GM23338 (cell line): Measurements from ENCODE around the gene ZNF775. TPM values are rescaled to one million over a fixed set of nuclear protein-coding genes. Genes with fewer than 3 reads are reported as not detected.

Experiments used
- ATAC-seq: fragments of 200-7000 bp; cut with Tn5 transposase; 3 replicates; pipeline ENCODE4 v1.9.1; 2020
- DNase-seq: peaks from one replicate; pipeline ENCODE4 v3.0.0-alpha.2; 2015; ENCODE audit warnings: low spot score
- H2AFZ ChIP-seq: fragments of 200-600 bp; sonication (generic); 2 replicates; pipeline ENCODE4 v1.8.0; 2016; ENCODE audit warnings: antibody characterized with exemption, mild to moderate bottlenecking, moderate library complexity
- H3F3A ChIP-seq: fragments of 200-600 bp; sonication (generic); replicated peaks from 2 replicates; pipeline ENCODE4 v1.8.0; 2017; ENCODE audit warnings: antibody characterized with exemption, mixed run types, low read depth
- H3K27ac ChIP-seq: fragments of 200-600 bp; sonication (generic); 2 replicates; pipeline ENCODE4 v1.6.1; 2016; ENCODE audit warnings: low read depth
- H3K27me3 ChIP-seq: fragments of 200-600 bp; sonication (generic); 2 replicates; pipeline ENCODE4 v1.8.0; 2016; ENCODE audit warnings: mild to moderate bottlenecking, mixed run types, moderate library complexity; ENCODE audit not compliant: insufficient read depth
- H3K36me3 ChIP-seq: fragments of 200-600 bp; sonication (generic); 2 replicates; pipeline ENCODE4 v1.8.0; 2016; ENCODE audit warnings: mild to moderate bottlenecking; ENCODE audit not compliant: insufficient read depth
- H3K4me1 ChIP-seq: fragments of 200-600 bp; sonication (generic); 2 replicates; pipeline ENCODE4 v1.8.0; 2016; ENCODE audit warnings: mild to moderate bottlenecking, moderate library complexity; ENCODE audit not compliant: insufficient read depth
- H3K4me2 ChIP-seq: fragments of 200-600 bp; sonication (generic); 2 replicates; pipeline ENCODE4 v1.7.1; 2017; ENCODE audit warnings: mixed run types
- H3K4me3 ChIP-seq: fragments of 200-600 bp; sonication (generic); 2 replicates; pipeline ENCODE4 v1.6.1; 2016; ENCODE audit warnings: mixed run types
- H3K79me2 ChIP-seq: fragments of 200-600 bp; sonication (generic); replicated peaks from 2 replicates; pipeline ENCODE4 v1.8.0; 2017; ENCODE audit warnings: mild to moderate bottlenecking; ENCODE audit not compliant: insufficient read depth
- H3K9me2 ChIP-seq: fragments of 200-600 bp; sonication (generic); 2 replicates; pipeline ENCODE4 v1.8.0; 2017; ENCODE audit not compliant: insufficient read depth
- H4K20me1 ChIP-seq: fragments of 200-600 bp; sonication (generic); replicated peaks from 2 replicates; pipeline ENCODE4 v1.8.0; 2017; ENCODE audit warnings: mild to moderate bottlenecking; ENCODE audit not compliant: insufficient read depth
- H3K27ac Mint-ChIP-seq: 2 replicates; pipeline ENCODE4 v1.8.0; 2020; ENCODE audit warnings: inconsistent platforms, mild to moderate bottlenecking, moderate library complexity, mixed read lengths
- H3K27me3 Mint-ChIP-seq: 3 replicates; pipeline ENCODE4 v1.8.0; 2022; ENCODE audit warnings: low read depth, mild to moderate bottlenecking, moderate library complexity, mixed read lengths, inconsistent platforms; ENCODE audit not compliant: insufficient read depth, poor library complexity
- H3K36me3 Mint-ChIP-seq: 3 replicates; pipeline ENCODE4 v1.8.0; 2021; ENCODE audit warnings: low read depth, mild to moderate bottlenecking, inconsistent platforms, moderate library complexity, mixed read lengths
- H3K4me1 Mint-ChIP-seq: 3 replicates; pipeline ENCODE4 v1.8.0; 2020; ENCODE audit warnings: mild to moderate bottlenecking, inconsistent platforms, mixed read lengths
- H3K4me3 Mint-ChIP-seq: 3 replicates; pipeline ENCODE4 v1.8.0; 2021; ENCODE audit warnings: moderate library complexity, mild to moderate bottlenecking, inconsistent platforms, mixed read lengths
- H3K9me3 Mint-ChIP-seq: 3 replicates; pipeline ENCODE4 v1.8.0; 2020; ENCODE audit warnings: moderate library complexity, mild to moderate bottlenecking, inconsistent platforms, mixed read lengths
- CREB1 ChIP-seq: fragments of 250-450 bp; sonication (Bioruptor Pico); IDR thresholded peaks from 2 replicates; pipeline ENCODE4 v1.5.0; 2020; ENCODE audit warnings: low read depth, mild to moderate bottlenecking, moderate library complexity
- EZH2 ChIP-seq: fragments of 200-600 bp; sonication (generic); IDR thresholded peaks from one replicate; pipeline ENCODE4 v1.8.0; 2017; ENCODE audit warnings: antibody characterized with exemption, mild to moderate bottlenecking, low read depth; ENCODE audit not compliant: unreplicated experiment
- EZH2phosphoT487 ChIP-seq: fragments of 200-600 bp; sonication (generic); IDR thresholded peaks from one replicate; pipeline ENCODE4 v1.8.1; 2018; ENCODE audit warnings: antibody characterized with exemption; ENCODE audit not compliant: unreplicated experiment
- JUNB ChIP-seq: IDR thresholded peaks from one replicate; pipeline ENCODE4 v1.6.1; 2016; ENCODE audit warnings: antibody characterized with exemption; ENCODE audit not compliant: unreplicated experiment
- NANOG ChIP-seq: IDR thresholded peaks from 2 replicates; pipeline ENCODE4 v1.6.1; 2016; ENCODE audit warnings: antibody characterized with exemption, borderline replicate concordance
- POLR2AphosphoS5 ChIP-seq: IDR thresholded peaks from 2 replicates; pipeline ENCODE4 v1.6.1; 2016; ENCODE audit warnings: antibody characterized with exemption, low read depth
- STAT1 ChIP-seq: IDR thresholded peaks from one replicate; pipeline ENCODE4 v1.6.1; 2016; ENCODE audit warnings: antibody characterized with exemption; ENCODE audit not compliant: unreplicated experiment
- ZNF114 ChIP-seq: fragments of 250-450 bp; sonication (Bioruptor Pico); IDR thresholded peaks from 2 replicates; pipeline ENCODE4 v1.5.0; 2020; ENCODE audit warnings: mild to moderate bottlenecking, moderate library complexity
- ZNF331 ChIP-seq: fragments of 250-450 bp; sonication (Bioruptor Pico); IDR thresholded peaks from 2 replicates; pipeline ENCODE4 v1.5.0; 2020; ENCODE audit warnings: low read depth, mild to moderate bottlenecking, moderate library complexity
- polyA plus RNA-seq: library from polyadenylated mRNA; unstranded; fragments of >200 nt; fragmentation: Nextera tagmentation; extraction: Ambion mirVana; gene quantifications from 2 replicates; pipeline ENCODE4 v1.2.1, GENCODE V29; 2016
- total RNA-seq: library from RNA; depleted of rRNA; stranded (reverse); fragments of >200 nt; shearing (Covaris generic); gene quantifications from 2 replicates; pipeline ENCODE4 v1.2.3, GENCODE V29; 2014
- TF ChIP-seq, protein P1 (sequence below), 2 experiments: fragments of 200-600 bp in 1 of 2; sonication (generic) in 1 of 2; conservative IDR thresholded peaks; 2 replicates each; pipeline versions ENCODE4 v1.5.1 to v1.6.1; 2016 to 2017; ENCODE audit warnings: antibody characterized with exemption in 2 of 2, low read depth in 2 of 2, mild to moderate bottlenecking in 2 of 2, moderate library complexity in 1 of 2
- TF ChIP-seq, protein P2 (sequence below): fragments of 250-450 bp; sonication (Bioruptor Pico); IDR thresholded peaks from 2 replicates; pipeline ENCODE4 v1.5.0; 2020; ENCODE audit warnings: mild to moderate bottlenecking, moderate library complexity
- TF ChIP-seq, protein P3 (sequence below): IDR thresholded peaks from 2 replicates; pipeline ENCODE4 v1.6.1; 2016; ENCODE audit warnings: antibody characterized with exemption
- TF ChIP-seq, protein P4 (sequence below): IDR thresholded peaks from one replicate; pipeline ENCODE4 v1.6.1; 2018; ENCODE audit warnings: antibody characterized with exemption; ENCODE audit not compliant: unreplicated experiment

ZNF775 gene
- total and polyA plus RNA-seq, 2 experiments from 2014 or later, result 4.5 to 38.2 TPM

DNA sequence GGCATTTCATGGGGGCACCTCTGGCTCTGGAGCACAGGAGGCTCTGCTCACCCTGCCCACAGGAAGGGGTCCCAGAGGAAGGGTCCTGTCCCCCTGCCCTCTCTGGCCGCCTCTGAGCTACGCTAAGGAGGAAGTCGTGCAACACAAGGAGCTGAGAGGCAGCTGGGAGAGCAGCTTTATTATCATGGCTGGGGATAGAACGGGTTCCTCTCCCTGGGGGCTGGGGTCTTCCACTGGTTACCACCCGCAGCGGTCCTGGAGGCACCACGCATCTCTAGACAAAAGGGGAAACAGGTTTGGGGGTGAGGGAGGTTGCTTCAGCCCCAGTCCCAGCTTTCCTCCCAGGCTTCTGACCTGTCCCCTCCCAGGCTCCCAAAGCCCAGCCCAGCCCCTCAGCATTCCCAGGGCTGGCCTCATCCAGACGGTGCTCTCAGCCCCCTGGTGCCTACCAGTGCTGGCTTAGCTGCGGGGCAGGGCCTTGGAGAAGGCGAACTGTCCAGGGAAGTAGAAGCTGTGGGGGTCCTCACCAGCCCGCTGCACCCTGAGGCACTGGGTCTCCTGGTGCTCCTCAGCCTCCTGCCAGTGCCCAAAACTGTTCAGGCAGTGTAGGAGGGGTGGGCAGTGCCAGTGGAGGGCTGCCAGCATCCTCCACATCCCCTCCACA lies 40.8 kb upstream of the ZNF775 start:
- TF ChIP-seq EZH2phosphoT487 (no peak), JUNB (no peak), CREB1 (CRISPR knock-in tag) (no peak), NANOG (no peak), EZH2 (no peak), POLR2AphosphoS5 (no peak), STAT1 (no peak), ZNF114 (CRISPR knock-in tag) (no peak), ZNF331 (CRISPR knock-in tag) (no peak)
- TF ChIP-seq, protein P1, sequence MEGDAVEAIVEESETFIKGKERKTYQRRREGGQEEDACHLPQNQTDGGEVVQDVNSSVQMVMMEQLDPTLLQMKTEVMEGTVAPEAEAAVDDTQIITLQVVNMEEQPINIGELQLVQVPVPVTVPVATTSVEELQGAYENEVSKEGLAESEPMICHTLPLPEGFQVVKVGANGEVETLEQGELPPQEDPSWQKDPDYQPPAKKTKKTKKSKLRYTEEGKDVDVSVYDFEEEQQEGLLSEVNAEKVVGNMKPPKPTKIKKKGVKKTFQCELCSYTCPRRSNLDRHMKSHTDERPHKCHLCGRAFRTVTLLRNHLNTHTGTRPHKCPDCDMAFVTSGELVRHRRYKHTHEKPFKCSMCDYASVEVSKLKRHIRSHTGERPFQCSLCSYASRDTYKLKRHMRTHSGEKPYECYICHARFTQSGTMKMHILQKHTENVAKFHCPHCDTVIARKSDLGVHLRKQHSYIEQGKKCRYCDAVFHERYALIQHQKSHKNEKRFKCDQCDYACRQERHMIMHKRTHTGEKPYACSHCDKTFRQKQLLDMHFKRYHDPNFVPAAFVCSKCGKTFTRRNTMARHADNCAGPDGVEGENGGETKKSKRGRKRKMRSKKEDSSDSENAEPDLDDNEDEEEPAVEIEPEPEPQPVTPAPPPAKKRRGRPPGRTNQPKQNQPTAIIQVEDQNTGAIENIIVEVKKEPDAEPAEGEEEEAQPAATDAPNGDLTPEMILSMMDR (conservative IDR thresholded peaks at IDR 0.05; ENCODE audit: low read depth in 2 of 2), result no peak
- TF ChIP-seq, protein P2, sequence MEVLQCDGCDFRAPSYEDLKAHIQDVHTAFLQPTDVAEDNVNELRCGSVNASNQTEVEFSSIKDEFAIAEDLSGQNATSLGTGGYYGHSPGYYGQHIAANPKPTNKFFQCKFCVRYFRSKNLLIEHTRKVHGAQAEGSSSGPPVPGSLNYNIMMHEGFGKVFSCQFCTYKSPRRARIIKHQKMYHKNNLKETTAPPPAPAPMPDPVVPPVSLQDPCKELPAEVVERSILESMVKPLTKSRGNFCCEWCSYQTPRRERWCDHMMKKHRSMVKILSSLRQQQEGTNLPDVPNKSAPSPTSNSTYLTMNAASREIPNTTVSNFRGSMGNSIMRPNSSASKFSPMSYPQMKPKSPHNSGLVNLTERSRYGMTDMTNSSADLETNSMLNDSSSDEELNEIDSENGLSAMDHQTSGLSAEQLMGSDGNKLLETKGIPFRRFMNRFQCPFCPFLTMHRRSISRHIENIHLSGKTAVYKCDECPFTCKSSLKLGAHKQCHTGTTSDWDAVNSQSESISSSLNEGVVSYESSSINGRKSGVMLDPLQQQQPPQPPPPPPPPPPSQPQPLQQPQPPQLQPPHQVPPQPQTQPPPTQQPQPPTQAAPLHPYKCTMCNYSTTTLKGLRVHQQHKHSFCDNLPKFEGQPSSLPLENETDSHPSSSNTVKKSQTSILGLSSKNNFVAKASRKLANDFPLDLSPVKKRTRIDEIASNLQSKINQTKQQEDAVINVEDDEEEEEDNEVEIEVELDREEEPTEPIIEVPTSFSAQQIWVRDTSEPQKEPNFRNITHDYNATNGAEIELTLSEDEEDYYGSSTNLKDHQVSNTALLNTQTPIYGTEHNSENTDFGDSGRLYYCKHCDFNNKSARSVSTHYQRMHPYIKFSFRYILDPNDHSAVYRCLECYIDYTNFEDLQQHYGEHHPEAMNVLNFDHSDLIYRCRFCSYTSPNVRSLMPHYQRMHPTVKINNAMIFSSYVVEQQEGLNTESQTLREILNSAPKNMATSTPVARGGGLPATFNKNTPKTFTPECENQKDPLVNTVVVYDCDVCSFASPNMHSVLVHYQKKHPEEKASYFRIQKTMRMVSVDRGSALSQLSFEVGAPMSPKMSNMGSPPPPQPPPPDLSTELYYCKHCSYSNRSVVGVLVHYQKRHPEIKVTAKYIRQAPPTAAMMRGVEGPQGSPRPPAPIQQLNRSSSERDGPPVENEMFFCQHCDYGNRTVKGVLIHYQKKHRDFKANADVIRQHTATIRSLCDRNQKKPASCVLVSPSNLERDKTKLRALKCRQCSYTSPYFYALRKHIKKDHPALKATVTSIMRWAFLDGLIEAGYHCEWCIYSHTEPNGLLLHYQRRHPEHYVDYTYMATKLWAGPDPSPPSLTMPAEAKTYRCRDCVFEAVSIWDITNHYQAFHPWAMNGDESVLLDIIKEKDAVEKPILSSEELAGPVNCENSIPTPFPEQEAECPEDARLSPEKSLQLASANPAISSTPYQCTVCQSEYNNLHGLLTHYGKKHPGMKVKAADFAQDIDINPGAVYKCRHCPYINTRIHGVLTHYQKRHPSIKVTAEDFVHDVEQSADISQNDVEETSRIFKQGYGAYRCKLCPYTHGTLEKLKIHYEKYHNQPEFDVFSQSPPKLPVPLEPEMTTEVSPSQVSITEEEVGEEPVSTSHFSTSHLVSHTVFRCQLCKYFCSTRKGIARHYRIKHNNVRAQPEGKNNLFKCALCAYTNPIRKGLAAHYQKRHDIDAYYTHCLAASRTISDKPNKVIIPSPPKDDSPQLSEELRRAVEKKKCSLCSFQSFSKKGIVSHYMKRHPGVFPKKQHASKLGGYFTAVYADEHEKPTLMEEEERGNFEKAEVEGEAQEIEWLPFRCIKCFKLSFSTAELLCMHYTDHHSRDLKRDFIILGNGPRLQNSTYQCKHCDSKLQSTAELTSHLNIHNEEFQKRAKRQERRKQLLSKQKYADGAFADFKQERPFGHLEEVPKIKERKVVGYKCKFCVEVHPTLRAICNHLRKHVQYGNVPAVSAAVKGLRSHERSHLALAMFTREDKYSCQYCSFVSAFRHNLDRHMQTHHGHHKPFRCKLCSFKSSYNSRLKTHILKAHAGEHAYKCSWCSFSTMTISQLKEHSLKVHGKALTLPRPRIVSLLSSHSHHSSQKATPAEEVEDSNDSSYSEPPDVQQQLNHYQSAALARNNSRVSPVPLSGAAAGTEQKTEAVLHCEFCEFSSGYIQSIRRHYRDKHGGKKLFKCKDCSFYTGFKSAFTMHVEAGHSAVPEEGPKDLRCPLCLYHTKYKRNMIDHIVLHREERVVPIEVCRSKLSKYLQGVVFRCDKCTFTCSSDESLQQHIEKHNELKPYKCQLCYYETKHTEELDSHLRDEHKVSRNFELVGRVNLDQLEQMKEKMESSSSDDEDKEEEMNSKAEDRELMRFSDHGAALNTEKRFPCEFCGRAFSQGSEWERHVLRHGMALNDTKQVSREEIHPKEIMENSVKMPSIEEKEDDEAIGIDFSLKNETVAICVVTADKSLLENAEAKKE (CRISPR knock-in tag), result no peak
- TF ChIP-seq, protein P3, sequence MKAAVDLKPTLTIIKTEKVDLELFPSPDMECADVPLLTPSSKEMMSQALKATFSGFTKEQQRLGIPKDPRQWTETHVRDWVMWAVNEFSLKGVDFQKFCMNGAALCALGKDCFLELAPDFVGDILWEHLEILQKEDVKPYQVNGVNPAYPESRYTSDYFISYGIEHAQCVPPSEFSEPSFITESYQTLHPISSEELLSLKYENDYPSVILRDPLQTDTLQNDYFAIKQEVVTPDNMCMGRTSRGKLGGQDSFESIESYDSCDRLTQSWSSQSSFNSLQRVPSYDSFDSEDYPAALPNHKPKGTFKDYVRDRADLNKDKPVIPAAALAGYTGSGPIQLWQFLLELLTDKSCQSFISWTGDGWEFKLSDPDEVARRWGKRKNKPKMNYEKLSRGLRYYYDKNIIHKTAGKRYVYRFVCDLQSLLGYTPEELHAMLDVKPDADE, result no peak
- TF ChIP-seq, protein P4, sequence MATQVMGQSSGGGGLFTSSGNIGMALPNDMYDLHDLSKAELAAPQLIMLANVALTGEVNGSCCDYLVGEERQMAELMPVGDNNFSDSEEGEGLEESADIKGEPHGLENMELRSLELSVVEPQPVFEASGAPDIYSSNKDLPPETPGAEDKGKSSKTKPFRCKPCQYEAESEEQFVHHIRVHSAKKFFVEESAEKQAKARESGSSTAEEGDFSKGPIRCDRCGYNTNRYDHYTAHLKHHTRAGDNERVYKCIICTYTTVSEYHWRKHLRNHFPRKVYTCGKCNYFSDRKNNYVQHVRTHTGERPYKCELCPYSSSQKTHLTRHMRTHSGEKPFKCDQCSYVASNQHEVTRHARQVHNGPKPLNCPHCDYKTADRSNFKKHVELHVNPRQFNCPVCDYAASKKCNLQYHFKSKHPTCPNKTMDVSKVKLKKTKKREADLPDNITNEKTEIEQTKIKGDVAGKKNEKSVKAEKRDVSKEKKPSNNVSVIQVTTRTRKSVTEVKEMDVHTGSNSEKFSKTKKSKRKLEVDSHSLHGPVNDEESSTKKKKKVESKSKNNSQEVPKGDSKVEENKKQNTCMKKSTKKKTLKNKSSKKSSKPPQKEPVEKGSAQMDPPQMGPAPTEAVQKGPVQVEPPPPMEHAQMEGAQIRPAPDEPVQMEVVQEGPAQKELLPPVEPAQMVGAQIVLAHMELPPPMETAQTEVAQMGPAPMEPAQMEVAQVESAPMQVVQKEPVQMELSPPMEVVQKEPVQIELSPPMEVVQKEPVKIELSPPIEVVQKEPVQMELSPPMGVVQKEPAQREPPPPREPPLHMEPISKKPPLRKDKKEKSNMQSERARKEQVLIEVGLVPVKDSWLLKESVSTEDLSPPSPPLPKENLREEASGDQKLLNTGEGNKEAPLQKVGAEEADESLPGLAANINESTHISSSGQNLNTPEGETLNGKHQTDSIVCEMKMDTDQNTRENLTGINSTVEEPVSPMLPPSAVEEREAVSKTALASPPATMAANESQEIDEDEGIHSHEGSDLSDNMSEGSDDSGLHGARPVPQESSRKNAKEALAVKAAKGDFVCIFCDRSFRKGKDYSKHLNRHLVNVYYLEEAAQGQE, result no peak
- H3K27ac Mint-ChIP-seq, result no peak overlapping the region
- peak overlapping the region; percentile 39; the same call in 1 of the 2 replicates for H3K27ac ChIP-seq

More for the DNA sequence above, 40.8 kb upstream of the ZNF775 start:
- Histone ChIP-seq H2AFZ (no peak overlapping the region), H3K79me2 (peaks cover 28% of the 10 kb centered on the region), H3K4me1 (peaks cover 52% of the 10 kb centered on the region), H3K27me3 (peaks cover 16% of the 10 kb centered on the region), H3K4me3 (no peak overlapping the region), H3K36me3 (peaks cover 4% of the 10 kb centered on the region; the same call in 1 of the 2 replicates), H3K4me2 (no peak overlapping the region), H3F3A (peaks cover 22% of the 10 kb centered on the region), H4K20me1 (no peaks in the 10 kb centered on the region; the same call in 1 of the 2 replicates), H3K9me2 (no peaks in the 10 kb centered on the region)
- H3K27me3 Mint-ChIP-seq, result peaks cover 34% of the 10 kb centered on the region
- H3K9me3 Mint-ChIP-seq, result peaks cover 8% of the 10 kb centered on the region
- H3K4me1 Mint-ChIP-seq, result peaks cover 75% of the 10 kb centered on the region
- DNase-seq (no peak), ATAC-seq (no peak)
- H3K36me3 Mint-ChIP-seq, result peaks cover 55% of the 10 kb centered on the region
- peak overlapping the region; percentile 23; the same call in 1 of the 3 replicates for H3K4me3 Mint-ChIP-seq
